Liver (tissue), 9 donors: ENCODE results near the gene MLXIP. TPM values are rescaled to one million over a fixed set of nuclear protein-coding genes. Genes with fewer than 3 reads are reported as not detected.

Source experiments
- DNase-seq: peaks from one replicate; pipeline ENCODE4 v3.0.0-alpha.2; 2017; ENCODE audit warnings: low spot score
- H3K27ac ChIP-seq, 2 donors: one replicate each; pipeline ENCODE4 v1.7.0; 2013; ENCODE audit warnings: inconsistent platforms in 2 of 2, low read length in 2 of 2, control low read depth in 1 of 2, low read depth in 1 of 2, mild to moderate bottlenecking in 1 of 2
- H3K27me3 ChIP-seq, 4 donors: one replicate each; pipeline versions ENCODE4 v1.6.1 to v1.7.0; 2013; ENCODE audit warnings: low read length in 3 of 4, inconsistent platforms in 1 of 4, mild to moderate bottlenecking in 1 of 4, moderate library complexity in 1 of 4; ENCODE audit not compliant: control insufficient read depth in 4 of 4, insufficient read depth in 4 of 4
- H3K36me3 ChIP-seq, 4 donors: one replicate each; pipeline versions ENCODE4 v1.6.1 to v1.7.0; 2013; ENCODE audit warnings: low read length in 3 of 4, mild to moderate bottlenecking in 3 of 4, low read depth in 1 of 4, moderate library complexity in 1 of 4; ENCODE audit not compliant: control insufficient read depth in 4 of 4, insufficient read depth in 3 of 4
- H3K4me1 ChIP-seq, 4 donors: one replicate each; pipeline versions ENCODE4 v1.6.1 to v1.7.0; 2013; ENCODE audit warnings: low read length in 3 of 4, mild to moderate bottlenecking in 3 of 4, moderate library complexity in 1 of 4; ENCODE audit not compliant: control insufficient read depth in 4 of 4, insufficient read depth in 4 of 4
- H3K4me3 ChIP-seq, 3 donors: one replicate each; pipeline versions ENCODE4 v1.6.1 to v1.7.0; 2013; ENCODE audit warnings: low read length in 3 of 3, control low read depth in 1 of 3, low read depth in 1 of 3, mild to moderate bottlenecking in 1 of 3
- H3K9ac ChIP-seq, 2 donors: one replicate each; pipeline ENCODE4 v1.7.0; 2013; ENCODE audit warnings: low read length in 2 of 2, mild to moderate bottlenecking in 2 of 2, moderate library complexity in 2 of 2, control low read depth in 1 of 2, low read depth in 1 of 2
- H3K9me3 ChIP-seq, 4 donors: one replicate each; pipeline versions ENCODE4 v1.6.1 to v1.7.0; 2013; ENCODE audit warnings: low read length in 3 of 4; ENCODE audit not compliant: control insufficient read depth in 4 of 4
- CTCF ChIP-seq: fragments of 150-350 bp; IDR thresholded peaks from 2 replicates; pipeline ENCODE4 v1.5.1; 2017; ENCODE audit warnings: improper control_type of control experiment, low read depth, low read length; ENCODE audit not compliant: missing input control
- EGR1 ChIP-seq, 2 donors: IDR thresholded peaks; 2 replicates each; pipeline ENCODE4 v1.6.1; 2016 to 2018; ENCODE audit warnings: antibody characterized with exemption in 2 of 2, low read depth in 2 of 2
- FOXA1 ChIP-seq: IDR thresholded peaks from 2 replicates; pipeline ENCODE4 v1.6.1; 2016; ENCODE audit warnings: antibody characterized with exemption
- FOXA2 ChIP-seq: IDR thresholded peaks from 2 replicates; pipeline ENCODE4 v1.6.1; 2016; ENCODE audit warnings: antibody characterized with exemption
- HNF4A ChIP-seq, 2 donors: conservative IDR thresholded peaks; 2 replicates each; pipeline ENCODE4 v1.6.1; 2016; ENCODE audit warnings: antibody characterized with exemption in 2 of 2, mild to moderate bottlenecking in 2 of 2
- NR2F2 ChIP-seq: IDR thresholded peaks from 2 replicates; pipeline ENCODE4 v1.6.1; 2016; ENCODE audit warnings: antibody characterized with exemption
- RAD21 ChIP-seq, 2 donors: IDR thresholded peaks; 2 replicates each; pipeline ENCODE4 v1.6.1; 2016; ENCODE audit warnings: antibody characterized with exemption in 2 of 2, mild to moderate bottlenecking in 2 of 2
- TAF1 ChIP-seq: conservative IDR thresholded peaks from 2 replicates; pipeline ENCODE4 v1.6.1; 2016; ENCODE audit warnings: antibody characterized with exemption, mild to moderate bottlenecking
- WGBS: extraction: QIAGEN DNeasy Blood & Tissue Kit; methylation state at CpG from one replicate; pipeline ENCODE4 v1.1.7; 2013; 5-methylcytosine and 5-hydroxymethylcytosine counted together
- polyA plus RNA-seq, 2 donors: library from polyadenylated mRNA; stranded (reverse) in 1 of 2; unstranded in 1 of 2; fragments of 200-250 nt in 1 of 2; fragments of >200 nt in 1 of 2; fragmentation: Nextera tagmentation in 1 of 2; extraction: Ambion mirVana in 1 of 2; gene quantifications; one replicate each; pipeline versions ENCODE4 v1.2.1 to v1.2.3, GENCODE V29; 2013 to 2015
- total RNA-seq, 2 donors: library from RNA; depleted of rRNA; stranded (reverse); fragments of >200 nt; gene quantifications; one replicate each; pipeline ENCODE4 v1.2.3, GENCODE V29; 2014
- donor health status: healthy.
- donor health status: healthy.
- donor health status: healthy.
- donor health status: healthy.
- donor health status: healthy.

The MLXIP gene
- total and polyA plus RNA-seq, 4 donors = 10.6 to 19.5 (median 11.0) TPM

- no peaks in the 10 kb centered on the region for H3K36me3 ChIP-seq
- H3K4me1 ChIP-seq = no peaks in the 10 kb centered on the region
- no peak overlapping the region for H3K9ac ChIP-seq
- no peaks in the 10 kb centered on the region for H3K9me3 ChIP-seq
- H3K4me3 ChIP-seq = no peak overlapping the region
- TF ChIP-seq TAF1 = no peak
- no peak for TF ChIP-seq NR2F2
- no peak for TF ChIP-seq HNF4A (conservative IDR thresholded peaks at IDR 0.05)
- TF ChIP-seq RAD21 (IDR thresholded peaks at IDR 0.05) = no peak
- no peak for TF ChIP-seq FOXA2
- no peak for TF ChIP-seq FOXA1
- TF ChIP-seq CTCF = no peak
- no peak for TF ChIP-seq EGR1 (IDR thresholded peaks at IDR 0.05; ENCODE audit: low read depth in 2 of 2)
- H3K27me3 ChIP-seq = peaks cover 0 to 3% (median 0%) of the 10 kb centered on the region in 4 donors
- 89% methylated on average over 4 of the region's 4 CpGs for WGBS
- H3K27ac ChIP-seq = no peak overlapping the region
- DNase-seq = no peak
These were observed 116.8 kb downstream of the MLXIP start for GRCh38 chr12:122195405-122195804.

Other genes with a start within 250 kb of the MLXIP start
- 100 to 1,000 TPM in 1 of 2 donors, 10 to 100 TPM in 1; 31.3 to 620 TPM for gene HPD, start 219.9 kb upstream of the MLXIP start, total RNA-seq
- 100 to 1,000 TPM; 397 to 812 TPM for gene HPD, start 219.9 kb upstream of the MLXIP start, polyA plus RNA-seq
- 10 to 100 TPM; 39.0 to 52.3 TPM for gene PSMD9, start 190.0 kb upstream of the MLXIP start, total RNA-seq
- 10 to 100 TPM; 50.1 to 57.6 TPM for gene PSMD9, start 190.0 kb upstream of the MLXIP start, polyA plus RNA-seq
- gene CFAP251, start 160.2 kb upstream of the MLXIP start, total RNA-seq = 1 to 10 TPM; 1.6 to 4.0 TPM
- 1 to 10 TPM; 1.8 to 2.1 TPM for gene CFAP251, start 160.2 kb upstream of the MLXIP start, polyA plus RNA-seq
- 1 to 10 TPM; 5.9 to 8.3 TPM for gene BCL7A, start 56.9 kb upstream of the MLXIP start, total RNA-seq
- gene BCL7A, start 56.9 kb upstream of the MLXIP start, polyA plus RNA-seq = 1 to 10 TPM; 3.5 to 4.0 TPM
- not detected for gene IL31, start 95.5 kb downstream of the MLXIP start, total RNA-seq
- not detected for gene IL31, start 95.5 kb downstream of the MLXIP start, polyA plus RNA-seq
- gene LRRC43, start 104.4 kb downstream of the MLXIP start, total RNA-seq = under 1 TPM in 1 of 2 donors, not detected in 1; 0.67 TPM
- under 1 TPM; 0.03 to 0.13 TPM for gene LRRC43, start 104.4 kb downstream of the MLXIP start, polyA plus RNA-seq
- not detected for gene B3GNT4, start 125.0 kb downstream of the MLXIP start, total RNA-seq
- under 1 TPM; 0.14 to 0.43 TPM for gene B3GNT4, start 125.0 kb downstream of the MLXIP start, polyA plus RNA-seq
- 10 to 100 TPM; 20.4 to 27.4 TPM for gene DIABLO, start 147.3 kb downstream of the MLXIP start, total RNA-seq
- gene DIABLO, start 147.3 kb downstream of the MLXIP start, polyA plus RNA-seq = 10 to 100 TPM; 29.5 to 34.4 TPM
- 10 to 100 TPM; 12.2 to 14.9 TPM for gene VPS33A, start 187.7 kb downstream of the MLXIP start, total RNA-seq
- 1 to 10 TPM; 6.4 to 7.8 TPM for gene VPS33A, start 187.7 kb downstream of the MLXIP start, polyA plus RNA-seq